T-cell (primary cell): ENCODE data around the gene ABCC2. TPM values are rescaled to one million over a fixed set of nuclear protein-coding genes. Genes with fewer than 3 reads are reported as not detected.

Experiments used
- ATAC-seq, 4 experiments: fragments of 200-7000 bp in 3 of 4; fragments of 150-1000 bp in 1 of 4; cut with Tn5 transposase; replicated peaks in 1 of 4; 1 replicate in 3 of 4; 2 replicates in 1 of 4; pipeline ENCODE4 v1.10.0; 2021; ENCODE audit warnings: moderate library complexity in 3 of 4, mild to moderate bottlenecking in 2 of 4, moderate number of reproducible peaks in 1 of 4
- CTCF ChIA-PET, 2 donors: fragments of 300-600 bp; sonication (Branson Sonifier 250); formaldehyde crosslinking; loops; one replicate each; lab custom pipeline; 2022; ENCODE audit warnings: antibody characterized with exemption in 2 of 2; lab: Charles Lee
- POLR2A ChIA-PET, 2 donors: fragments of 300-600 bp; sonication (Branson Sonifier 250); formaldehyde crosslinking; loops; one replicate each; lab custom pipeline; 2022; ENCODE audit warnings: antibody characterized with exemption in 2 of 2; lab: Charles Lee
- DNase-seq, 35 experiments: peaks; one replicate each; pipeline versions ENCODE4 v3.0.0 to v3.0.0-alpha.2; 2013 to 2023
- H3K27ac ChIP-seq: one replicate; pipeline ENCODE4 v1.5.1; 2013; ENCODE audit warnings: low read length
- H3K27me3 ChIP-seq, 2 experiments: replicated peaks in 1 of 2; 1 replicate in 1 of 2; 2 replicates in 1 of 2; pipeline versions ENCODE4 v1.6.1 to v1.7.0; 2013; ENCODE audit warnings: low read length in 1 of 2, mixed read lengths in 1 of 2; ENCODE audit not compliant: control insufficient read depth in 2 of 2, insufficient read depth in 2 of 2; ENCODE audit errors: extremely low read depth in 1 of 2
- H3K36me3 ChIP-seq, 2 donors: 1 replicate in 1 of 2; 2 replicates in 1 of 2; pipeline versions ENCODE4 v1.6.1 to v1.7.0; 2013; ENCODE audit warnings: low read length in 1 of 2; ENCODE audit not compliant: control insufficient read depth in 2 of 2, insufficient read depth in 1 of 2; ENCODE audit errors: extremely low read depth in 1 of 2
- H3K4me1 ChIP-seq, 2 experiments: 1 replicate in 1 of 2; 2 replicates in 1 of 2; pipeline versions ENCODE4 v1.6.1 to v1.7.0; 2013; ENCODE audit warnings: low read length in 2 of 2, mixed read lengths in 1 of 2; ENCODE audit not compliant: insufficient read depth in 2 of 2, control insufficient read depth in 1 of 2; ENCODE audit errors: extremely low read depth in 1 of 2
- H3K4me3 ChIP-seq, 2 donors: 1 replicate in 1 of 2; 2 replicates in 1 of 2; pipeline versions ENCODE4 v1.5.1 to v1.7.0; 2013; ENCODE audit warnings: mild to moderate bottlenecking in 2 of 2, low read length in 1 of 2, moderate library complexity in 1 of 2; ENCODE audit not compliant: control insufficient read depth in 1 of 2; ENCODE audit errors: extremely low read depth in 1 of 2
- H3K9me3 ChIP-seq: 2 replicates; pipeline ENCODE4 v1.7.0; 2013
- H3K27ac Mint-ChIP-seq, 2 donors: one replicate each; pipeline ENCODE4 v1.8.0; 2020 to 2021; ENCODE audit warnings: mild to moderate bottlenecking in 2 of 2, mixed read lengths in 2 of 2
- H3K27me3 Mint-ChIP-seq, 2 donors: one replicate each; pipeline ENCODE4 v1.8.0; 2021 to 2022; ENCODE audit warnings: mixed read lengths in 2 of 2
- H3K36me3 Mint-ChIP-seq: one replicate; pipeline ENCODE4 v1.8.0; 2021; ENCODE audit warnings: mixed read lengths
- H3K4me1 Mint-ChIP-seq, 3 donors: one replicate each; pipeline ENCODE4 v1.8.0; 2020 to 2022; ENCODE audit warnings: mixed read lengths in 3 of 3, mild to moderate bottlenecking in 1 of 3
- H3K4me3 Mint-ChIP-seq, 3 donors: one replicate each; pipeline ENCODE4 v1.8.0; 2020 to 2022; ENCODE audit warnings: mild to moderate bottlenecking in 3 of 3, mixed read lengths in 3 of 3, moderate library complexity in 3 of 3
- H3K9me3 Mint-ChIP-seq, 3 donors: one replicate each; pipeline ENCODE4 v1.8.0; 2020 to 2022; ENCODE audit warnings: mixed read lengths in 3 of 3
- WGBS: methylation state at CpG from one replicate; pipeline ENCODE4 v1.1.5; 2013; ENCODE audit warnings: missing lambda C conversion rate; ENCODE audit not compliant: insufficient coverage; 5-methylcytosine and 5-hydroxymethylcytosine counted together
- total RNA-seq, 35 experiments: library from RNA in 6 of 35; stranded (reverse) in 6 of 35; fragments of 120-200 nt in 1 of 35; gene quantifications; one replicate each; pipeline versions ENCODE4 v1.2.1 to v1.2.4 and lab custom pipeline; 2013 to 2026

The ABCC2 gene
- total RNA-seq, 5 donors from 2014 or later (not counting 1 experiment from before 2014, with no cell fraction given) = 2.8 to 5.6 (median 4.0) TPM

- ChIA-PET POLR2A (interaction anchor here in 1 of 2 donors (0.7 kb wide), 1 partner anchor 229 kb away, joined by 3 read pairs; no protein-coding TSS in a partner anchor), CTCF (no interaction called here)
- Mint-ChIP-seq H3K36me3 (peaks cover 38% of the 10 kb centered on the region), H3K27me3 (no peaks in the 10 kb centered on the region), H3K9me3 (no peaks in the 10 kb centered on the region), H3K27ac (no peak overlapping the region), H3K4me1 (no peaks in the 10 kb centered on the region), H3K4me3 (no peak overlapping the region)
- Histone ChIP-seq H3K9me3 (no peaks in the 10 kb centered on the region), H3K36me3 (no peaks in the 10 kb centered on the region), H3K4me3 (no peak overlapping the region), H3K27ac (no peak overlapping the region), H3K4me1 (no peaks in the 10 kb centered on the region), H3K27me3 (no peaks in the 10 kb centered on the region)
- 70% methylated on average over 4 of the region's 7 CpGs for WGBS
- DNase-seq (no peak), ATAC-seq (no peak)
These were observed 5.5 kb downstream of the ABCC2 start for GRCh38 chr10:99787782-99788445.

DNA sequence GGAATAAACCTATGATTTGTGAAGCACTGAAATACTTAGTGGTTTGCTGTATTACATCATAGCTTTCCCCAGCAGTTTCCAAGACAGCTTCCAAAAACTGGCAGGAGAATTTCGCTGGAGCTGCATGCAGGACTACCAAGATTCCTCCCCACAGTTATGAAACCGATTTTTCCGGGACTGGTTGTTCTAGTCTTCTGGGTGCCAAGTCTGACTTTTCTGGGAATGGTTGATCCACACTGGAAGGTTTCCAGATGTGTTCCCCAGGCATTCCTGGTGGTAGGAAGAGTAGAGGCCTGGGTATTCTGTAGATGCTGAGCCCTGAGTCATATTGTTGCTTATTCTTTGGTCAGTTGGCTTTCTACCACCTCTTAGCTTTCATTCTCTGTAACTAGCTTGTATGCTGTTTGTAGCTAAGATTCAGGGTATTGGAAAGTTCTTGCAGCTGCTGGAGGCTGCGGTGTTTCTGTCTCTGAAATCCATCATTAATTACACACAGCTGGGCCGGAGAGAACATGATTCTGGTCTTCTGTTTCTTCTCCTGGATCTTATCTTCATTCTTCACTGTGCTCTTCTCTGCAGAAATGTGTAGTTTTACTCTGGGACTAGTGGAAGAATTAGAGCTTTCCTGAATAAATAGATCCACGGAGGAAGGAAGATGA lies 6.3 kb downstream of the ABCC2 start:
- no peaks in the 10 kb centered on the region for H3K27me3 Mint-ChIP-seq
- no CpG with 5 or more reads among the region's 6 CpGs for WGBS
- CTCF ChIA-PET = no interaction called here

GRCh38 chr10:99791831-99792230 lies 9.4 kb downstream of the ABCC2 start:
- Mint-ChIP-seq H3K36me3 (peaks cover 42% of the 10 kb centered on the region), H3K4me3 (no peak overlapping the region), H3K27ac (no peak overlapping the region), H3K27me3 (no peaks in the 10 kb centered on the region), H3K4me1 (no peaks in the 10 kb centered on the region), H3K9me3 (no peaks in the 10 kb centered on the region)
- Histone ChIP-seq H3K9me3 (no peaks in the 10 kb centered on the region), H3K36me3 (peaks cover 0 to 7% of the 10 kb centered on the region in 2 donors), H3K27ac (no peak overlapping the region), H3K4me1 (no peaks in the 10 kb centered on the region), H3K27me3 (no peaks in the 10 kb centered on the region), H3K4me3 (no peak overlapping the region)
- DNase-seq = no peak
- no CpG with 5 or more reads among the region's 3 CpGs for WGBS
- ChIA-PET CTCF (no interaction called here), POLR2A (no interaction called here)
- ATAC-seq = no peak

More for the DNA sequence above, 6.3 kb downstream of the ABCC2 start:
- Histone ChIP-seq H3K4me1 (no peaks in the 10 kb centered on the region), H3K27me3 (no peaks in the 10 kb centered on the region), H3K9me3 (no peaks in the 10 kb centered on the region), H3K36me3 (peaks cover 0 to 6% of the 10 kb centered on the region in 2 donors), H3K27ac (no peak overlapping the region), H3K4me3 (no peak overlapping the region)
- ATAC-seq (no peak), DNase-seq (no peak)
- Mint-ChIP-seq H3K4me1 (no peaks in the 10 kb centered on the region), H3K9me3 (no peaks in the 10 kb centered on the region), H3K27ac (no peak overlapping the region), H3K36me3 (peaks cover 46% of the 10 kb centered on the region), H3K4me3 (no peak overlapping the region)
- POLR2A ChIA-PET = interaction anchor here in 1 of 2 donors (0.7 kb wide), 1 partner anchor 230 kb away, joined by 3 read pairs; no protein-coding TSS in a partner anchor

- Histone ChIP-seq H3K4me3 (no peak overlapping the region), H3K36me3 (peaks cover 0 to 7% of the 10 kb centered on the region in 2 donors), H3K4me1 (no peaks in the 10 kb centered on the region), H3K9me3 (no peaks in the 10 kb centered on the region), H3K27me3 (no peaks in the 10 kb centered on the region), H3K27ac (no peak overlapping the region)
- WGBS = no CpG with 5 or more reads among the region's 4 CpGs
- ATAC-seq = no peak
- ChIA-PET CTCF (no interaction called here), POLR2A (no interaction called here)
- no peak overlapping the region for H3K4me3 Mint-ChIP-seq
- no peaks in the 10 kb centered on the region for H3K9me3 Mint-ChIP-seq
- no peak for DNase-seq
- peaks cover 43% of the 10 kb centered on the region for H3K36me3 Mint-ChIP-seq
- no peak overlapping the region for H3K27ac Mint-ChIP-seq
- no peaks in the 10 kb centered on the region for H3K27me3 Mint-ChIP-seq
- no peaks in the 10 kb centered on the region for H3K4me1 Mint-ChIP-seq
These were observed 11.4 kb downstream of the ABCC2 start for GRCh38 chr10:99793819-99794218.

- Mint-ChIP-seq H3K27ac (no peak overlapping the region), H3K4me1 (no peaks in the 10 kb centered on the region), H3K27me3 (no peaks in the 10 kb centered on the region), H3K9me3 (no peaks in the 10 kb centered on the region), H3K36me3 (peaks cover 38% of the 10 kb centered on the region), H3K4me3 (no peak overlapping the region)
- ATAC-seq (no peak), DNase-seq (no peak)
- Histone ChIP-seq H3K4me3 (no peak overlapping the region), H3K36me3 (peaks cover 0 to 7% of the 10 kb centered on the region in 2 donors), H3K4me1 (no peaks in the 10 kb centered on the region), H3K27me3 (no peaks in the 10 kb centered on the region), H3K9me3 (no peaks in the 10 kb centered on the region), H3K27ac (no peak overlapping the region)
- ChIA-PET CTCF (no interaction called here), POLR2A (no interaction called here)
- WGBS = 93% methylated on average over 5 of the region's 6 CpGs
These were observed 14.5 kb downstream of the ABCC2 start for GRCh38 chr10:99796928-99797327.

DNA sequence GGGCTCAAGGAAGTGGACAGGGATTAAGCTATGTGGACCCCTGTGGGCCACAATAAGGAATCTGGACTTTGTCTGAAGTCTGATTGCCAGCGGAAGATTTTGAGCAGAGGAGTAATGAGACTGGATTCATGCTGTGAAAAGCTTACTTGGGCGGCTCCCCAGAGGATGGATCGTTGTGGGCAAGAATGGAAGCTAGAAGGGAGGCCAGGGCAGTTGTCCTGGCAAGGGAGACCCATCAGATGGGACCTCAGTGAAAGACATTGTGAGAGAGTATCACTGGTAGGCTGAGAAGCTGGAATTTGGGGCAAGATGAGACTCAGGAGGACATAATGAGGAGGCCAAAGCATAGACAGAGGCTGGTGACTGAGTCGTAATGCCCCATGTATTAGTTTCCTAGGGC lies 15.6 kb downstream of the ABCC2 start:
- no peaks in the 10 kb centered on the region for H3K4me1 Mint-ChIP-seq
- no peak overlapping the region for H3K4me3 Mint-ChIP-seq
- CTCF ChIA-PET = no interaction called here
- Histone ChIP-seq H3K27ac (no peak overlapping the region), H3K9me3 (no peaks in the 10 kb centered on the region), H3K4me1 (no peaks in the 10 kb centered on the region), H3K36me3 (peaks cover 0 to 7% of the 10 kb centered on the region in 2 donors), H3K4me3 (no peak overlapping the region), H3K27me3 (no peaks in the 10 kb centered on the region)
- no peaks in the 10 kb centered on the region for H3K27me3 Mint-ChIP-seq
- no peaks in the 10 kb centered on the region for H3K9me3 Mint-ChIP-seq
- DNase-seq = no peak
- peaks cover 35% of the 10 kb centered on the region for H3K36me3 Mint-ChIP-seq
- WGBS = 94% methylated on average over 4 of the region's 4 CpGs
- POLR2A ChIA-PET = no interaction called here
- H3K27ac Mint-ChIP-seq = no peak overlapping the region
- ATAC-seq = no peak
